ENCODE data around the gene SORCS2.

Gene SORCS2

DNA sequence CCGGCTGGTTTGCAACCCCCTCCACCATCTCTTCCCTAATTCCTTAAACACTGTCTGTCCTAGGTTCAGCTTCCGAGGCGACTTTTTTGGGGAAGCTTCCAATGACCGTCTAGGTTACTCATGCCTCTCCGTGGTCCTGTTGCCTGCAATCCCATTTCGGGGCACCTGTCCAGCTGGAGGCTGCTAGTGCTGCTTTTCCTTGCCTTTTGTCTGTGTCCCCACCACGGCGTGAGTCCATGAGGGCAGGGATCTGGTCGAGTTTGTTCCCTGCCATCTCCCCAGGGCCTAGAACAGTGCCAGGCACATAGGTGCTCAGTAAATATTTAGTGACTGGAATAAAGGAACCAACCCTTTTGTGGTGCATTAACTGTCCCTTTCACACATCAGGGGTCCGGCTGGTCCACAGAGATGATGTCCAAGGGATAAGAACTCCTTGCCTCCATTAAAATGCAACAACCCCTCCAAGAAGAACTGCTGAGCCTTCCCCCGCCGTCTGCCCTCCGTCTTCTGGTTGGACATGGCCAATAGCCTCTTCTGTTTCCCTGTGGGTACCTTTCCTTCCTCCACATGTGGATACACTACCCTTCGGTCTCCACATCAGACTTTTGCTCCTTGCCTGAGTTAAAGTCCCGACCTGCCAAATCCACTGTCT is 5.7 kb upstream of the SORCS2 start:
- WGBS (ENCODE audit: insufficient coverage) = 82% methylated on average over 15 of the region's 15 CpGs
- ChIA-PET CTCF (interaction anchor here (1.1 kb wide), 1 partner anchor 16 kb away, joined by 3 read pairs; no protein-coding TSS in a partner anchor), POLR2A (no interaction called here)
- DNase-seq = no peak
- Histone ChIP-seq H3K4me3 (ENCODE audit: control insufficient read depth in 1 of 7, extremely low read depth in 1 of 7, insufficient read depth in 4 of 7, low read depth in 2 of 7, low read length in 6 of 7) (no peak overlapping the region), H3K4me1 (ENCODE audit: control extremely low read depth in 1 of 4, control insufficient read depth in 4 of 4, insufficient read depth in 4 of 4, low read length in 3 of 4) (no peaks in the 10 kb centered on the region), H3K36me3 (ENCODE audit: control insufficient read depth in 4 of 4, insufficient read depth in 4 of 4, low read length in 3 of 4) (no peaks in the 10 kb centered on the region), H3K27me3 (replicated peaks in 2 of 5; ENCODE audit: control insufficient read depth in 4 of 5, insufficient read depth in 5 of 5, low read length in 4 of 5) (peaks cover 0 to 66% (median 20%) of the 10 kb centered on the region in 5 experiments), H3K27ac (ENCODE audit: insufficient read depth in 1 of 2, low read depth in 1 of 2, low read length in 2 of 2, poor library complexity in 1 of 2, severe bottlenecking in 2 of 2) (no peak overlapping the region), H3K9me3 (ENCODE audit: control extremely low read depth in 1 of 5, control insufficient read depth in 4 of 5, insufficient read depth in 2 of 5, low read depth in 1 of 5, low read length in 4 of 5) (peaks cover 0 to 5% (median 0%) of the 10 kb centered on the region in 5 experiments)

DNA sequence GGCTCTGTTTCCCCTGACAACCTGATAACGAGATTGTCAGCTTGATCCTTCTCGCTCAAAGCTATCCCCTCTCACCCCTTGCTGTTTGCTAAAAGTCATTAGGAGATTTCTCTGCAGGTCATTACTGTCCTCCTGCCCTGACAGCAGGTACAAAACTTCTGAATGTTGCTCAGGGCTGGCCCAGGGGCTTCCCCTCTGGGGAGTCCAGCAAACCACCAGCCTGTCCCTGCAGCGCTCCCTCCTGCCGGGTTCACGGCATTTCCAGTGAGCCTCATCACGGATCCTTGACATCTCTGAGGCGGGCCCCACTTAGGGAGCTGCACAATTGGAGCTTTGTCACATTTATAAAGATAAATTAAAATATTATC is 5.2 kb upstream of the SORCS2 start:
- Histone ChIP-seq H3K4me1 (ENCODE audit: control extremely low read depth in 1 of 4, control insufficient read depth in 4 of 4, insufficient read depth in 4 of 4, low read length in 3 of 4) (no peaks in the 10 kb centered on the region), H3K36me3 (ENCODE audit: control insufficient read depth in 4 of 4, insufficient read depth in 4 of 4, low read length in 3 of 4) (no peaks in the 10 kb centered on the region), H3K27ac (ENCODE audit: insufficient read depth in 1 of 2, low read depth in 1 of 2, low read length in 2 of 2, poor library complexity in 1 of 2, severe bottlenecking in 2 of 2) (no peak overlapping the region), H3K27me3 (replicated peaks in 2 of 5; ENCODE audit: control insufficient read depth in 4 of 5, insufficient read depth in 5 of 5, low read length in 4 of 5) (peaks cover 0 to 71% (median 20%) of the 10 kb centered on the region in 5 experiments), H3K4me3 (ENCODE audit: control insufficient read depth in 1 of 7, extremely low read depth in 1 of 7, insufficient read depth in 4 of 7, low read depth in 2 of 7, low read length in 6 of 7) (no peak overlapping the region), H3K9me3 (ENCODE audit: control extremely low read depth in 1 of 5, control insufficient read depth in 4 of 5, insufficient read depth in 2 of 5, low read depth in 1 of 5, low read length in 4 of 5) (peaks cover 0 to 2% (median 0%) of the 10 kb centered on the region in 5 experiments)
- WGBS (ENCODE audit: insufficient coverage) = 62% methylated on average over 2 of the region's 7 CpGs
- ChIA-PET POLR2A (no interaction called here), CTCF (no interaction called here)
- no peak for DNase-seq

DNA sequence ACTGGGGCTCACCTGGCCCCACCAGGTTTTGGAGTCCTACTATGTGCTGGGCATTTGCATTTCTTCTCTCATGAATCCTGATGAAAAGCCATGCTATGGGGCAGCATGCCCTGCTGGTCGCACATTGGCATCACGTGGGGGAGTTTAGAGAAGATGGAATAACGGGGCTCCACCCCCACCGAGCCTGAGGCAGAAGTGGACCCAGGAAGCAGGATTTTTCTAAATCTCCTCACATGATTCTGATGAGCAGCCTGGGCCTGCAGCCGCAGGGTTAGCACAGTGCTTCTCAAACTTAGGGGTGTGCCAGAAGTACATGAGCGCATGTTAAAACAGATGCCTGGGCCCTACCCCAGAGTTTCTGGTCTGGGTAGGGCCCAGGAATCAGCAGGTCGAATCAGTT is 4.6 kb upstream of the SORCS2 start:
- Histone ChIP-seq H3K9me3 (ENCODE audit: control extremely low read depth in 1 of 5, control insufficient read depth in 4 of 5, insufficient read depth in 2 of 5, low read depth in 1 of 5, low read length in 4 of 5) (peaks cover 0 to 2% (median 0%) of the 10 kb centered on the region in 5 experiments), H3K4me3 (ENCODE audit: control insufficient read depth in 1 of 7, extremely low read depth in 1 of 7, insufficient read depth in 4 of 7, low read depth in 2 of 7, low read length in 6 of 7) (no peak overlapping the region), H3K4me1 (ENCODE audit: control extremely low read depth in 1 of 4, control insufficient read depth in 4 of 4, insufficient read depth in 4 of 4, low read length in 3 of 4) (no peaks in the 10 kb centered on the region), H3K27me3 (replicated peaks in 2 of 5; ENCODE audit: control insufficient read depth in 4 of 5, insufficient read depth in 5 of 5, low read length in 4 of 5) (peaks cover 0 to 72% (median 20%) of the 10 kb centered on the region in 5 experiments), H3K27ac (ENCODE audit: insufficient read depth in 1 of 2, low read depth in 1 of 2, low read length in 2 of 2, poor library complexity in 1 of 2, severe bottlenecking in 2 of 2) (no peak overlapping the region), H3K36me3 (ENCODE audit: control insufficient read depth in 4 of 4, insufficient read depth in 4 of 4, low read length in 3 of 4) (no peaks in the 10 kb centered on the region)
- POLR2A ChIA-PET = no interaction called here
- 78% methylated on average over 6 of the region's 7 CpGs for WGBS (ENCODE audit: insufficient coverage)
- DNase-seq = no peak
- CTCF ChIA-PET = no interaction called here

DNA sequence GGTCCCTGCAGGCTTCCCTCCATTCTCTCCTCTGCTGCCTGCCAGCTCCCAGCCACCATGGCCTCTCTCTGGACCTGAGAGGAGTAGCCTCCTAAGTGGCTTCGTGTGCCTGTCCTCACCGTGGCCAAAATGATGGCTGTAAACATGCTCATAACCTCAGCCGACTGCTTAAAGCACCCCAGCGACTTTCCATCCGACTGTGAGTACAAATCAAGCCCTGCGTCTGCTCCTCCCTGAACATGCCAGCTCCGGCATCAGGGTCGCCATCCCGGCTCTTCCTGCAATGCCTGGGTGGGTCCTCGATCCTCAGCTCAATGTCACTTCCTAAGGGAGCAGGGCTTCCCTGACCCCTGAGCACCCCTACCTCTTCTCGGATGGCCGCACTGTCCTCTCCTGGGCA is 3.3 kb upstream of the SORCS2 start:
- POLR2A ChIA-PET = no interaction called here
- Histone ChIP-seq H3K4me1 (ENCODE audit: control extremely low read depth in 1 of 4, control insufficient read depth in 4 of 4, insufficient read depth in 4 of 4, low read length in 3 of 4) (peaks cover 0 to 5% (median 2%) of the 10 kb centered on the region in 4 experiments), H3K36me3 (ENCODE audit: control insufficient read depth in 4 of 4, insufficient read depth in 4 of 4, low read length in 3 of 4) (no peaks in the 10 kb centered on the region), H3K9me3 (ENCODE audit: control extremely low read depth in 1 of 5, control insufficient read depth in 4 of 5, insufficient read depth in 2 of 5, low read depth in 1 of 5, low read length in 4 of 5) (peaks cover 0 to 2% (median 0%) of the 10 kb centered on the region in 5 experiments), H3K27ac (ENCODE audit: insufficient read depth in 1 of 2, low read depth in 1 of 2, low read length in 2 of 2, poor library complexity in 1 of 2, severe bottlenecking in 2 of 2) (no peak overlapping the region), H3K27me3 (replicated peaks in 2 of 5; ENCODE audit: control insufficient read depth in 4 of 5, insufficient read depth in 5 of 5, low read length in 4 of 5) (peaks cover 0 to 80% (median 30%) of the 10 kb centered on the region in 5 experiments), H3K4me3 (ENCODE audit: control insufficient read depth in 1 of 7, extremely low read depth in 1 of 7, insufficient read depth in 4 of 7, low read depth in 2 of 7, low read length in 6 of 7) (no peak overlapping the region)
- no peak for DNase-seq
- CTCF ChIA-PET = interaction anchor here (0.6 to 1.4 kb wide), 4 partner anchors 8 to 527 kb away, joined by 3 to 5 read pairs (median 4); no protein-coding TSS in a partner anchor
- WGBS (ENCODE audit: insufficient coverage) = 80% methylated on average over 12 of the region's 12 CpGs

DNA sequence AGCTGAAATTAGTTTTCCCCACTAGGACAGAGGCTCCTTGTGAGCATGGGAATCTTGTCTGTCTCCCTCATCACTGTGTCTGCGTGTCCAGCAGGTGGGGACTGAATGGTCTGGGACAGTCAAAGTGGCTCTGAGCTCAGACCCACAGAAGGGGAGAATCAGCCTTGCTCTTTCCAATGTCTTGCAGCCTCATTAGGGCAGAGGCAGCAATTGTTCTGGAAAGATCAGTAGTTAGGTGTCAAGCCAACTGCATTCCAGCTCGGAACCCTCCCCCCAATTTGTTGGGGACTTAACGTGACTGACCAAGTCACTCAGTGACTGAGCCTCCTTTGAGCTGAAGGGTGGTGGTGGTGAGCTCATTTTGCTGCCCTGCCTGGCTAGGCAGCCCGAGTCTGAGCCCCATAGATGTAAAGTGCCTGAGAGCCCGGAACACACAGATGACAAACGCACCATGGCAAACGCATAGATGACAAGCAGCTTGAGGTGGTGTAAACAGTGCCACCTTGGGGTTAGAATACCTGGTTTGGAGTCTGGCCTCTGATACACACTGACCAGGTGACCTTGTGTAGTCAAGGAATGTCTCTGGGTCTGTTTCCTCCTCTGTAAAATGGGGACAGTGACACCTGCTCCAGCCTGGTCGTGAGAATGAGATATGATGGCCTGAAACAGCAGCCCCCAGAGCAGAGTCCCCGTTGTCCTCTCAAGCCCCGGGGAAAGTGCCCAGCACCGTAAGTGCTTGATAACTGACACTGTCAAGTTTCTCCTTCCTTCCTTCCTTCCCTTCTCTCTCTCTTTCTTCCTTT is 2.7 kb upstream of the SORCS2 start:
- H3K36me3 ChIP-seq (ENCODE audit: control insufficient read depth in 4 of 4, insufficient read depth in 4 of 4, low read length in 3 of 4) = no peaks in the 10 kb centered on the region
- CTCF ChIA-PET = interaction anchor here (0.6 to 1.4 kb wide), 5 partner anchors 9 to 526 kb away, joined by 3 to 5 read pairs (median 3); no protein-coding TSS in a partner anchor
- WGBS (ENCODE audit: insufficient coverage) = 41% methylated on average over 11 of the region's 11 CpGs
- H3K27me3 ChIP-seq (replicated peaks in 2 of 5; ENCODE audit: control insufficient read depth in 4 of 5, insufficient read depth in 5 of 5, low read length in 4 of 5) = peaks cover 0 to 82% (median 35%) of the 10 kb centered on the region in 5 experiments
- peaks cover 0 to 1% (median 0%) of the 10 kb centered on the region in 5 experiments for H3K9me3 ChIP-seq (ENCODE audit: control extremely low read depth in 1 of 5, control insufficient read depth in 4 of 5, insufficient read depth in 2 of 5, low read depth in 1 of 5, low read length in 4 of 5)
- POLR2A ChIA-PET = no interaction called here
- DNase-seq = no peak
- no peak overlapping the region for H3K4me3 ChIP-seq (ENCODE audit: control insufficient read depth in 1 of 7, extremely low read depth in 1 of 7, insufficient read depth in 4 of 7, low read depth in 2 of 7, low read length in 6 of 7)
- peaks cover 0 to 5% (median 2%) of the 10 kb centered on the region in 4 experiments for H3K4me1 ChIP-seq (ENCODE audit: control extremely low read depth in 1 of 4, control insufficient read depth in 4 of 4, insufficient read depth in 4 of 4, low read length in 3 of 4)
- H3K27ac ChIP-seq (ENCODE audit: insufficient read depth in 1 of 2, low read depth in 1 of 2, low read length in 2 of 2, poor library complexity in 1 of 2, severe bottlenecking in 2 of 2) = no peak overlapping the region

DNA sequence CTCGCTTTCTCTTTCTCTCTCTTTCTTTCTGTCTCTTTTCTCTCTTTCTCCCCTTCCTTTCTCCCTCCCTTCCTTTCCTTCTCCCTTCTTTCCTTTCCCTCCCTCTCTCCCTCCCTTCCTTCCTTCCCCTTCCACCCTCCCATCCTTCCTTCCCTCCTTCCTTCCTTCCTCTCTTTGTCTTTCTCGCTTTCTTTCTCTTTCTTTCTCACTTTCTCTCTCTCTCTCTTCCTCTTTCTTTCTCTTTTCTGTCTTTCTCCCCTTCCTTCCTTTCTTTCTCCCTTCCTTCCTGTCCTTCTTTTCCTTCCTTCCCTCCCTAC is 2.1 kb upstream of the SORCS2 start:
- POLR2A ChIA-PET = no interaction called here
- CTCF ChIA-PET = interaction anchor here (1.0 kb wide), 1 partner anchor 12 kb away, joined by 3 read pairs; no protein-coding TSS in a partner anchor
- DNase-seq = no peak
- no peaks in the 10 kb centered on the region for H3K9me3 ChIP-seq (ENCODE audit: control extremely low read depth in 1 of 5, control insufficient read depth in 4 of 5, insufficient read depth in 2 of 5, low read depth in 1 of 5, low read length in 4 of 5)
- H3K36me3 ChIP-seq (ENCODE audit: control insufficient read depth in 4 of 4, insufficient read depth in 4 of 4, low read length in 3 of 4) = no peaks in the 10 kb centered on the region
- H3K4me3 ChIP-seq (ENCODE audit: control insufficient read depth in 1 of 7, extremely low read depth in 1 of 7, insufficient read depth in 4 of 7, low read depth in 2 of 7, low read length in 6 of 7) = no peak overlapping the region
- H3K27ac ChIP-seq (ENCODE audit: insufficient read depth in 1 of 2, low read depth in 1 of 2, low read length in 2 of 2, poor library complexity in 1 of 2, severe bottlenecking in 2 of 2) = no peak overlapping the region
- 55% methylated on average over 2 of the region's 2 CpGs for WGBS (ENCODE audit: insufficient coverage)
- H3K27me3 ChIP-seq (replicated peaks in 2 of 5; ENCODE audit: control insufficient read depth in 4 of 5, insufficient read depth in 5 of 5, low read length in 4 of 5) = peaks cover 0 to 88% (median 39%) of the 10 kb centered on the region in 5 experiments
- peaks cover 0 to 5% (median 2%) of the 10 kb centered on the region in 4 experiments for H3K4me1 ChIP-seq (ENCODE audit: control extremely low read depth in 1 of 4, control insufficient read depth in 4 of 4, insufficient read depth in 4 of 4, low read length in 3 of 4)

All from common myeloid progenitor, CD34-positive (primary cell).